CD4-positive, alpha-beta T cell treated with Interleukin-21 for 1 hour (primary cell): Measurements from ENCODE around the gene SOCS7.

ENCODE experiments used
- DNase-seq: peaks from one replicate; pipeline ENCODE4 v3.0.0-alpha.2; 2020

SOCS7 gene

GRCh38 chr17:38443356-38444031, 91.8 kb downstream of the SOCS7 start:
- DNase-seq = no peak

- peak; percentile 49 for DNase-seq
Measured at GRCh38 chr17:38444151-38444550, 92.5 kb downstream of the SOCS7 start.

DNA sequence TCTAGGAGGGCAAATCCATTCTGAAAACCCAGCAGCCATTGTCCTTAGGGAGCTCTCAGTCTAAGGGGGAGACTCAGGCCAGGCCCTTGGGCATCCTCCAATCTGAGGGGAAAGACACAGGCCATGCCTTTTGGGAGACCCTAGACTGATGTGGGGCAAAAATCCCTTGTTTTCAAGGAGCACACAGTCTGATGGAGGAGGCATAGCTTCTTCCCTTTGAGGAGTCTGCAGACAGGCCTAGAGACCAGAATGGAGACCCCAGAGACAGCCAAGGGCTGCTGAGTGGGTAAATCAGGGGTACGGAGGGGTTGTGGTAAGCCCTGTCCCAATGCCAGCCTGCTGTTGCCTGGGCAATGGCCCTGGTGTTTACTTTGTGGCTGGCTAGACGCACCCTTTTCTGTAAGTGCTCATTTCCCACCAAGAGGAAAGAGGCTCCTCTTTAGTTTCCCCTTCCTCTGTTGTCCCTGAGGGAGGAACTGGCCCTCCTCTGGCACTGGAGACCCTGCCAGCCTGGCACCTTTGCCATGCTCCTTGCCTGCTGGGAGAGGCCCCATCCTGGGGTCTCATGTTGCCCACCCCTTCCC, 96.0 kb downstream of the SOCS7 start:
- no peak for DNase-seq

DNA sequence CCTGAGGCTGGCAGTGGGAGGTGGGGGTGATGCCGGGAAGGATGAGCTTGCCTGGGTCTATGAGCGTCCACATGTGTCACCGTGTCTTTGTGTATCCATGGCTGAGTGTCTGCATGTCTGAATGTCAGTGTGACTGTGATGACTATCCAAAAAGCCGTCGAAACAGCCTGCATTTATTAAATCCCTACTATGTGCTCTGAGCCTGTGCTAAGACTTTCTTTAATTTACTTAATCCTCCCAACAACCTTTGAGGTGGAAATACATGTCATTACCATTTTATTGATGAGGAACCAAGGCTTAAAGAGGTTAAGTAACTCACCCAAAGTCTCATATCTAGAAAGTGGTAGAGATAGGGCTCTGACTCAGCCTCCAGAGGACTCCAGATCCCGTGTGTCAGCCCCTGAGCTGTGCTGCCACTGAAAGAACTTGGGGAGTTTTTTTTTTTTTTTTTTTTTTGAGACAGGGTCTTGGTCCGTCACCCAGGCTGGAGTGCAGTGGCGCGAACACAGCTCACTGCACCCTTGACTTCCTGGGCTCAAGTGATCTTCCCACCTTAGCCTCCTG, 96.6 kb downstream of the SOCS7 start:
- DNase-seq = no peak

DNA sequence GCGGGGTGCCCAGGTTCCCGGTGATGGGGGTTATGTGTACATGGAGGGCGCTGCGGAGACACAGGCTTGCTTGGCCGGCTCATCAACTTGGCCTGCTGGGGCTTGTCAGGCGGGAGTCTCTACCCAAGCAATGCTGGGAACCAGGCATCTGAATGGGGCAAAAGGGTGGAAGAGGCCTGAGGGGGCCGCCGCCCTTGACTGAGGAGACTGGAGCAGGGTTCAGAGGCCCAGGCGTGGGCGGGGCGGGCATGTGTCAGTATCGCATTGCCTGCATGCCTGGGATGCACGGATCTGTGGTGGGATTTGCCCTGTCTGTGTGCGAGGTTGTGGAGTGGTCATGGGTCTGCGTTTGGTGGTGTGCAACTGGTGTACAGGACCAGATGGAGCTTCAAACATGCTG, 97.7 kb downstream of the SOCS7 start:
- DNase-seq = no peak

- DNase-seq = no peak
Measured at GRCh38 chr17:38450557-38451029, 98.9 kb downstream of the SOCS7 start.

DNA sequence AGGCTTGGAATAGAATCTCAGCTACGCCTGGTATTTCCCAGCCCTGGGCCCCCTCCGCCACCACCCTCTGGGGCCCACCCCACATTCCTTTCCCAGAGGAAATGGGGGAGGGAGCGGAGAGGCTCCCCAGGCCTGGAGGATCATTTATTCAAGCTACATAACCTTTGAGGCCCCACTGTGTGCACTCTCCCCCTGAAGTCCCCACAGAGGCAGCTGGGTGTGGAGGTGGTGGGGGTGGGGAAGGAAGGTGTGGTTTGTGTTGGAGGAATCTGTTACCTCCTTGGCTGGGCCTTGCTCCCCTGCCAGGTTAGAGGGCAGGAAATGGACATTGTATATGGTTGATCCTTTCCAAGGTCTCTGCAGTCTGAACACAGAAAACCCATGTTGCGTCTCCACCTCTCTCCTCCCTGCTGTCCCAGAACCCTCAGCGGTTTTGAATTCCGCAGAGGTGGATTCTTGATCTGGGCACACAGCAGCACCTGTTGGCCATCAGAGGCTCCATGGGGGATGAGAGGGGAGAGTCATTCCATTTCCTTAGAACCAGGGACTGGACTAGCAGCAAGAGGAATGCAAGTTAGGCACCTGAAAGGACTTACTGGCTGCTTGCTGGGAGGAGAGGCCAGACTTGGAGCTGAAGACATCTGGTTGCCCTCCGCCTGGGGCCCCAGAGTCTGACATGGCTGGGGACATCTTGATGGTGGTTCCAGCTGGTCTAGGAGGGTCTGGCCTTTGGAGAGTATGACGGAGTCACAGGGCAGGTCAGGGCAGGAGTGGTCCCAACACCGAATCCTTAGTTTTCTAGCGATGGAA, 99.6 kb downstream of the SOCS7 start:
- DNase-seq = no peak

DNA sequence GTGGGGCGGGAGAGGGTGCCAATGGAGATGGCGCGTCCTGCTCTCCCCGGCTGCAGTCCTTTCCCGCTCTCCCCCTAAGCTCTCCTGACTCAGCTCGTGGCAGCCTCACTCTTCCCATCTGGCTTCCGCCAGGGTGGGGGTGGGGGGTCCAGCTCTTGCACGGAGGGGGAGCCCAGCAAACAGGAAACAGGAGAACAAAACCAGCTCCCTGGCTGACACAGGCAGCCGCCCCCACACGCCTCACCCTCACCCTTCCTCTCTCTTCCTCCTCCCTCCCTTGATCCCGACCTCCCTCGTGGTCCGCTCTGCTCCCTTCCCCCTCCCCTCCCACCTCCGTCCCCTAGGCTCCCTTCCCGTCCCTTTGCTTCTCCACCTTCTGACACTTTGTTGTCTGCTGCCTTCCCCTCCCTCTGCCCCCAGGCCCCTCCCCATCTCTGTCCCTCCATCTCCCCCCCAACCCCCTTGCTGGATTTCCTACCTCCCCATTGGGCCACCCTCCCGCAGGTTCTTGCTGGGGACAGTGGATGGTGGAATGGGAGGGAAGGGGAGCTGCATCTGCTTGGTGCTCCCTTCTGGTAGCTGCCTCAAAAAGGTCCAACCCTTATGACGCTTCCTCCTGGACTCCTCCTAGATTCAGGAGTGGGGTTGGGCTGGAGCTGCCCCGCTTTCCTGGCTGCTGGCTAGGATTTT, 100.3 kb downstream of the SOCS7 start:
- no peak for DNase-seq

GRCh38 chr17:38452719-38453118, 101.1 kb downstream of the SOCS7 start:
- DNase-seq = no peak

DNA sequence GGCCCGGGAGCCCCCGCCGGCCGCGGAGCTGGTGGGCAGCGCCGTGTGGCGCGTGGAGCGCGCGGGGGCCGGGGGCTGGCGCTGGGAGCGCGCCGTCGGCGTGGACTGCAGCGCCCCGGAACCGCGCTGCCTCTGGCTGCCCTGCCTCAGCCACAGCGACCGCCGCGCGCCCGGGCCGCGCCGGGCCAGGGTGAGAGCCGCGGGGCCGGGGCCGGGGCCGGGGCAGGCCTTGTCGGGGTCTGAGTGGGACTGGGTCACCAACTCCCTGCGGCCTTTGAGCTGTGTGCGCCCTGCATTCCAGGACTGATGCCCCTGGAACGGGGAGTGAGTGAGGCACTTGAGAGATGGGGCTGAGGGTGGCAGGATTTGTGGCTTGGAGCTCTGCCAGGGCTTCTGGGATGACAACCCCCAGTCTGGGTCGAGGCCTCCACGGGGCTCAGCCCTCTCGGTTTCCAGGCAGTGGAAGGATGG, 102.3 kb downstream of the SOCS7 start:
- DNase-seq = no peak

DNA sequence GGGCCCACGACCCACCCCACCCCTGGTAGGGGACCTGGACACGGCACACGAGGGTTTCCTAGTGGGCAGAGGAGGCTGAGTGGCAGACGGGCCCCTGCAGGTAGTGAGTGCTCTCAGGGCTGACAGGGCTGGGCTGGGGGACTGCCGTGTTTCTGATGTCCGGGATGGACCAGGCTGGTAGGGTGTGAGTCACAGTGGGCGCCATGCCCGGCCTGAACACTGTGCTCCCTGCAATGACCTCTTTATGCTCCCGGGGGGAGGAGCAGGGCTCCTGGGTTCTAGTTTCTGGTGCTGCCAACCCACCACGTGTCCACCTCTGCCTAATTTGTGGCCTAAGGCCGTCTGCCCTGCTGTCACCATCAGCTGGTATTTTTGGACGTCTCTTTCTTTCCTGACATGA, 102.9 kb downstream of the SOCS7 start:
- DNase-seq = no peak
